PC-9 (cell line): Measurements from ENCODE around the gene IGDCC3. TPM values are rescaled to one million over a fixed set of nuclear protein-coding genes. Genes with fewer than 3 reads are reported as not detected.

Experiments used
- BruUV-seq: library from RNA; stranded (reverse); fragments of 400-500 nt; replicated peaks from 2 replicates; lab custom pipeline; 2021; lab: Mats Ljungman, UMichigan
- CTCF ChIA-PET: fragments of 300-600 bp; sonication (Branson Sonifier 250); formaldehyde crosslinking; loops from one replicate; lab custom pipeline; 2022; ENCODE audit warnings: antibody characterized with exemption; lab: Charles Lee
- POLR2A ChIA-PET: fragments of 300-600 bp; sonication (Branson Sonifier 250); formaldehyde crosslinking; loops from one replicate; lab custom pipeline; 2022; ENCODE audit warnings: antibody characterized with exemption; ENCODE audit not compliant: unreplicated experiment; lab: Charles Lee
- DNase-seq, 2 experiments: peaks; one replicate each; pipeline versions ENCODE4 v3.0.0 to v3.0.0-alpha.2; 2015 to 2022; ENCODE audit warnings: mixed read lengths in 1 of 2
- H2AFZ ChIP-seq: fragments of 200-600 bp; sonication (generic); 2 replicates; pipeline ENCODE4 v1.8.1; 2017; ENCODE audit warnings: antibody characterized with exemption
- H3F3A ChIP-seq: fragments of 200-600 bp; sonication (generic); 2 replicates; pipeline ENCODE4 v1.8.1; 2017; ENCODE audit warnings: antibody characterized with exemption, mild to moderate bottlenecking, low read depth; ENCODE audit not compliant: insufficient read depth
- H3K27ac ChIP-seq: fragments of 200-600 bp; sonication (generic); 2 replicates; pipeline ENCODE4 v1.6.1; 2016; ENCODE audit warnings: mixed run types
- H3K27me3 ChIP-seq: fragments of 200-600 bp; sonication (generic); 2 replicates; pipeline ENCODE4 v1.6.1; 2016; ENCODE audit warnings: low read depth, mixed run types; ENCODE audit not compliant: insufficient read depth
- H3K36me3 ChIP-seq: fragments of 200-600 bp; sonication (generic); 2 replicates; pipeline ENCODE4 v1.6.1; 2016; ENCODE audit warnings: low read depth, mixed run types
- H3K4me1 ChIP-seq: fragments of 200-600 bp; sonication (generic); replicated peaks from 2 replicates; pipeline ENCODE4 v1.6.1; 2016; ENCODE audit warnings: mixed run types; ENCODE audit not compliant: insufficient read depth
- H3K4me2 ChIP-seq: fragments of 200-600 bp; sonication (generic); 2 replicates; pipeline ENCODE4 v1.6.1; 2017; ENCODE audit warnings: mixed run types
- H3K4me3 ChIP-seq: fragments of 200-600 bp; sonication (generic); 2 replicates; pipeline ENCODE4 v1.6.1; 2016; ENCODE audit warnings: mixed run types
- H3K79me2 ChIP-seq: fragments of 200-600 bp; sonication (generic); 2 replicates; pipeline ENCODE4 v1.6.1; 2017; ENCODE audit warnings: low read depth, mixed run types
- H3K9me2 ChIP-seq: fragments of 200-600 bp; sonication (generic); 2 replicates; pipeline ENCODE4 v1.8.1; 2017; ENCODE audit warnings: mild to moderate bottlenecking; ENCODE audit not compliant: insufficient read depth
- H3K9me3 ChIP-seq: fragments of 200-600 bp; sonication (generic); 2 replicates; pipeline ENCODE4 v1.8.1; 2016; ENCODE audit warnings: low read depth; ENCODE audit not compliant: insufficient read depth
- H4K20me1 ChIP-seq: fragments of 200-600 bp; sonication (generic); 2 replicates; pipeline ENCODE4 v1.8.1; 2017; ENCODE audit not compliant: insufficient read depth
- EZH2 ChIP-seq: fragments of 200-600 bp; sonication (generic); IDR thresholded peaks from 2 replicates; pipeline ENCODE4 v1.8.0; 2017; ENCODE audit warnings: antibody characterized with exemption, low read depth
- intact Hi-C: fragments of 100-400 bp; cut with micrococcal nuclease; formaldehyde crosslinking; loops from one replicate; pipeline ENCODE4 v1.10.0; 2022; ENCODE audit not compliant: unreplicated experiment
- total RNA-seq: library from RNA; stranded (reverse); gene quantifications from 2 replicates; pipeline ENCODE4 v1.2.3, GENCODE V29; 2021
- TF ChIP-seq, protein P1 (sequence below): fragments of 200-600 bp; sonication (generic); conservative IDR thresholded peaks from 2 replicates; pipeline ENCODE4 v1.6.1; 2017; ENCODE audit warnings: mixed run types, antibody characterized with exemption, mild to moderate bottlenecking, moderate library complexity

IGDCC3 gene
- total RNA-seq, 1 experiment from 2014 or later: 0.22 TPM

DNA sequence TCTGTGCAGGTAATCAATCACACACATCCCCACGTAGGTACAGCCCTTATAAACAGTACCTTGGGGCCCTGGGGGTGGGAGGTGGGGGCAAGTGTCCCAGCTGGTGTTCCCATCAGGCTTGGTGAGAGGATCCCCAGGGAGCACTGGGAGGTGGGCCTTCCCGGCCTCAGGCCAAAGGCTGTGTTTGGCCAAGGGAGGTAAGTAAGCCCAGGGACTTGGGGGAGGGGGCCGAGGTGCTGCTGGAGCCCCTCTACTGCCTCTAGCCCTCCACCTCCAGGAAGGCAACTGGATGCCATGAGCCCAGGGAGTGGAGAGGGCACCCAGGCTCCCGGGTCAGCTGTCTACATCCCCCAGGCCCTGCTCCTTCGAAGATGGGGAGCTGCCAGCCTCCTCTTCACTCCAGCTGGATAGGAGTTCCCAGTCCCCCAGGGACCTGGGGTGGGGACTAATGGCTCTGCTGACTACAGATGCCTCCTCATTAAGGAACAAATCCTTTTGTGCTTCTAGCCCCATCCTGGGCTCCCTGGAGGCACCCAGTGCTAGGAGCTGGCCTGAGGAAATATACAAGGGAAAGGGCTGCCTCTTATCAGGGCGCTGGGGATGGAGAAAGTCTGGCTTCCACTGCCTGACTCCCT is 40.2 kb downstream of the IGDCC3 start:
- H3K9me2 ChIP-seq: no peaks in the 10 kb centered on the region
- no peak overlapping the region for H3K27ac ChIP-seq
- H3F3A ChIP-seq: no peaks in the 10 kb centered on the region
- H3K4me2 ChIP-seq: no peak overlapping the region
- no TSS peak for BruUV-seq
- CTCF ChIA-PET: interaction anchor here (0.7 kb wide), 1 partner anchor 24 kb away, joined by 3 read pairs; no protein-coding TSS in a partner anchor
- intact Hi-C loops: no loop called here
- H3K4me3 ChIP-seq: no peak overlapping the region
- no peaks in the 10 kb centered on the region for H3K36me3 ChIP-seq
- POLR2A ChIA-PET: no interaction called here
- TF ChIP-seq, protein P1, sequence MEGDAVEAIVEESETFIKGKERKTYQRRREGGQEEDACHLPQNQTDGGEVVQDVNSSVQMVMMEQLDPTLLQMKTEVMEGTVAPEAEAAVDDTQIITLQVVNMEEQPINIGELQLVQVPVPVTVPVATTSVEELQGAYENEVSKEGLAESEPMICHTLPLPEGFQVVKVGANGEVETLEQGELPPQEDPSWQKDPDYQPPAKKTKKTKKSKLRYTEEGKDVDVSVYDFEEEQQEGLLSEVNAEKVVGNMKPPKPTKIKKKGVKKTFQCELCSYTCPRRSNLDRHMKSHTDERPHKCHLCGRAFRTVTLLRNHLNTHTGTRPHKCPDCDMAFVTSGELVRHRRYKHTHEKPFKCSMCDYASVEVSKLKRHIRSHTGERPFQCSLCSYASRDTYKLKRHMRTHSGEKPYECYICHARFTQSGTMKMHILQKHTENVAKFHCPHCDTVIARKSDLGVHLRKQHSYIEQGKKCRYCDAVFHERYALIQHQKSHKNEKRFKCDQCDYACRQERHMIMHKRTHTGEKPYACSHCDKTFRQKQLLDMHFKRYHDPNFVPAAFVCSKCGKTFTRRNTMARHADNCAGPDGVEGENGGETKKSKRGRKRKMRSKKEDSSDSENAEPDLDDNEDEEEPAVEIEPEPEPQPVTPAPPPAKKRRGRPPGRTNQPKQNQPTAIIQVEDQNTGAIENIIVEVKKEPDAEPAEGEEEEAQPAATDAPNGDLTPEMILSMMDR: no peak
- no peaks in the 10 kb centered on the region for H3K27me3 ChIP-seq
- H3K4me1 ChIP-seq: no peaks in the 10 kb centered on the region
- no peak overlapping the region for H2AFZ ChIP-seq
- DNase-seq: no peak
- H4K20me1 ChIP-seq: no peaks in the 10 kb centered on the region
- no peaks in the 10 kb centered on the region for H3K9me3 ChIP-seq
- H3K79me2 ChIP-seq: no peaks in the 10 kb centered on the region

DNA sequence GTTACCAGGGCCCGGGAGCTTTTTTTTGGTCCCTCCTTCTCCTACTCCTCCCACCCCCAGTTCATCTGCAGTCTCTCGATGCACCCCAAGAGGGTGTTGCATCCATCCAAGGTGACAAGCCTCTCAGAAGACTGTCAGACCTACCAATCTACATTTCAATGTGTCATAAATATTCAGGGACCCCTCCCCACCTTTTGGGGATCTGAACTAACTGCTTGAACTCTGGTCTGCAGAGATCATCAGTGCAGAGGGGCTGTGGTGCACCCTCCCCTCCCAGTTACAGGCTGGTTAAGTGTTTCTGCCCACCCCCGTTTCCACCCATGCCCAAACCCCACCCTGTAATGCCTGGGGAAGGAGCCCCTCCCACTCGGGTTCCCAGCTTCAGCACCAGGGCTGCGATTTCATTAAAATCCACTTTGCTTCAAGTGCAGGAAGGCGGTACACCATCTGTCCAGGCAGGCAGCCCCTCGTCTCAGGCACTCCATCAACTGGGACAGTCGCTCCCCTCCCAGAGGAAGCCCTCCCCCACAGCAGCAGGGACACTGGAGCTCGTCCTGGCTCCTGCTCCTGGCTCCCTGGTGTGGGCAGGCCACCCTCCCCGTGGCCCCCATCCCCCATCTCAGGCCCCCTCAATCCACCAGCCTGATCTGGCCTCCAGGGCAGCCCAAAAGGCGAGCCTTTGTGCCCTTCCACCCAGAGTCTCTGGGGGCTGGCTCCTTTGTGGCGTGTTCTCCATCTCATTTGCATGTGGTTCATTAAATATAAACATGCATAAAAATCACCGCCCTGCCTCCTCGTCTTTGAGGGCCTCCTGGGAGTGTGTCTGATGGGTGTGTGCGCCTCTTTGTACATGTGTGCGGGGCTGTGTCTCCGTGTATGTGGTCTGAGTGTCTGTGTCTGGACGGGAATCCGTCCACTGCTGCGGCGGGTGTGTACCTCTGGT is 41.0 kb downstream of the IGDCC3 start:
- Histone ChIP-seq H3K4me2 (no peak overlapping the region), H3K4me1 (no peaks in the 10 kb centered on the region), H4K20me1 (no peaks in the 10 kb centered on the region), H3K4me3 (no peak overlapping the region), H3K27me3 (no peaks in the 10 kb centered on the region), H3K79me2 (no peaks in the 10 kb centered on the region), H3K9me3 (no peaks in the 10 kb centered on the region), H3F3A (no peaks in the 10 kb centered on the region), H3K27ac (no peak overlapping the region), H3K36me3 (no peaks in the 10 kb centered on the region), H3K9me2 (no peaks in the 10 kb centered on the region), H2AFZ (no peak overlapping the region)
- no peak for DNase-seq
- no peak for TF ChIP-seq EZH2
- TF ChIP-seq, protein P1: no peak
- intact Hi-C loops: no loop called here
- ChIA-PET CTCF (no interaction called here), POLR2A (interaction anchor here (0.5 kb wide), 1 partner anchor 511 kb away, joined by 13 read pairs; no protein-coding TSS in a partner anchor)
- no TSS peak for BruUV-seq

DNA sequence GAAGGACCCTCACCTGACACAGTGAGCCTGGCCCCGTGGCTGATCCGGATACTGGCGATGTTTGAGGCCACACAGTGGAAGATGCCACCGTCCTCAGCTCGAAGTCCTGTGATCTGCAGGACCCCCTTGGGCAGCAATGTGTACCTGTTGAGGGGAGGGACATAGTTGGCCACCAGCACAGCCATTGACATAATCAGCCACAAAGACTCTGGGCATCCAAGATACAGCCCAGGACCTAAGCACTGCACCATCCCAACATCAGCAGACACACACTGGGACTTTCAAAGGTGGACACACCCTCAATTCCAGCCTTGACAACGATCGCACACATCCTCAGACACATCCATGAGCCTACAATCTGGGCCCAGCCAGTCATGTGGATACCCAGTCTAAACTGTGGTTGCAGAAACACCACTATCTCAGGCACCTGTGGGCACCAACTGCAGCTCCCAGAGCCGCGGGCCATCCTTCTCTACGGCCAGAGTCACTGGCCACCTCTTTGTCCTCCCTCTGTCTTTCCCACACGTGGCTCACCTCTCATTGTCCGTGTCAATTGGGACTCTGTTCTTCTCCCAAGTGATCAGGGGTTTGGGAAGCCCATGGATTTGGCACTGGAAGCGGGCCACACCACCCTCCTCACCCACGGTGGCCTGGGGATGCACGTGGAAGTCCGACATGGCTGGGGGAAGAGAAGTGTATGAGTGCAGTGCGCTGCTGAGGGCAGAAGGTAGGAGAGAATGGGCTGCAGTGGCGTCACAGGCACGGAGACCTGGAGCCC is 42.3 kb downstream of the IGDCC3 start:
- intact Hi-C loops: no loop called here
- Histone ChIP-seq H3K27me3 (no peaks in the 10 kb centered on the region; the same call in 1 of the 2 replicates), H3K4me2 (no peak overlapping the region), H3K4me3 (no peak overlapping the region), H3K9me2 (no peaks in the 10 kb centered on the region), H3K27ac (no peak overlapping the region), H2AFZ (no peak overlapping the region), H4K20me1 (no peaks in the 10 kb centered on the region), H3K9me3 (no peaks in the 10 kb centered on the region), H3K36me3 (no peaks in the 10 kb centered on the region), H3K4me1 (no peaks in the 10 kb centered on the region), H3F3A (no peaks in the 10 kb centered on the region), H3K79me2 (no peaks in the 10 kb centered on the region)
- BruUV-seq: no TSS peak
- TF ChIP-seq, protein P1: no peak
- no peak for TF ChIP-seq EZH2
- CTCF ChIA-PET: interaction anchor here (0.6 kb wide), 1 partner anchor 10 kb away, joined by 6 read pairs; no protein-coding TSS in a partner anchor
- no peak for DNase-seq
- POLR2A ChIA-PET: no interaction called here
